Measurements from ENCODE around the gene FBXW7. TPM values are rescaled to one million over a fixed set of nuclear protein-coding genes. Genes with fewer than 3 reads are reported as not detected.

FBXW7 gene
- total RNA-seq, 1 experiment from 2014 or later = 23.0 TPM

GRCh38 chr4:152321923-152322322 is 214.0 kb downstream of the FBXW7 start:
- CTCF ChIA-PET = no interaction called here
- Histone ChIP-seq H3K4me3 (replicated peaks in 1 of 2; ENCODE audit: low read depth in 1 of 2, low read length in 2 of 2) (no peak overlapping the region), H3K27ac (ENCODE audit: low read depth, low read length) (no peak overlapping the region)

GRCh38 chr4:152321398-152321797 is 214.5 kb downstream of the FBXW7 start:
- intact Hi-C loops (cut with micrococcal nuclease) = no loop called here
- Histone ChIP-seq H3K4me3 (replicated peaks in 1 of 2; ENCODE audit: low read depth in 1 of 2, low read length in 2 of 2) (no peak overlapping the region), H3K4me1 (ENCODE audit: control insufficient read depth in 1 of 2, insufficient read depth in 2 of 2, low read length in 2 of 2) (peaks cover 0 to 7% of the 10 kb centered on the region in 2 experiments; a peak in 1 of 4 replicates), H4K20me1 (ENCODE audit: insufficient read depth) (no peaks in the 10 kb centered on the region), H3K27ac (ENCODE audit: low read depth, low read length) (no peak overlapping the region), H2AFZ (ENCODE audit: low read depth, low read length, poor library complexity, severe bottlenecking) (no peak overlapping the region), H3K9me3 (ENCODE audit: control insufficient read depth in 1 of 2, insufficient read depth in 1 of 2, low read depth in 1 of 2, low read length in 2 of 2) (no peaks in the 10 kb centered on the region), H3K79me2 (ENCODE audit: insufficient read depth, low read length) (no peaks in the 10 kb centered on the region), H3K27me3 (ENCODE audit: insufficient read depth, low read length) (no peaks in the 10 kb centered on the region), H3K36me3 (ENCODE audit: control insufficient read depth in 1 of 2, insufficient read depth in 2 of 2, low read length in 2 of 2) (peaks cover 0 to 7% of the 10 kb centered on the region in 2 experiments; a peak in 2 of 4 replicates), H3K9me2 (ENCODE audit: insufficient read depth) (no peaks in the 10 kb centered on the region), H3K9ac (ENCODE audit: low read length) (no peak overlapping the region), H3K4me2 (ENCODE audit: low read length) (no peak overlapping the region)
- ATAC-seq (no peak), DNase-seq (ENCODE audit: low read depth, low spot score) (no peak)
- no TSS peak for BruUV-seq (replicated peaks)
- CTCF ChIA-PET = no interaction called here
- RAD21 ChIA-PET (ENCODE audit: low non-redundant PET in 1 of 2, low total read pairs in 2 of 2, uncharacterized antibody in 2 of 2, unreplicated experiment in 2 of 2) = no interaction called here
- POLR2A ChIA-PET = no interaction called here
- TF ChIP-seq SP1 (IDR thresholded peaks at IDR 0.05; ENCODE audit: low read depth) (no peak), MAX (IDR thresholded peaks at IDR 0.05) (no peak), YY1 (IDR thresholded peaks at IDR 0.05; ENCODE audit: extremely low read depth, insufficient replicate concordance, low read depth, low read length) (no peak), CEBPB (IDR thresholded peaks at IDR 0.05; ENCODE audit: low read depth) (no peak), JUND (IDR thresholded peaks at IDR 0.05) (no peak), ZFX (IDR thresholded peaks at IDR 0.05) (no peak), EZH2 (IDR thresholded peaks at IDR 0.05) (no peak), RAD21 (IDR thresholded peaks at IDR 0.05; ENCODE audit: low read depth) (no peak), SIN3A (IDR thresholded peaks at IDR 0.05; ENCODE audit: low read depth) (no peak), ELF1 (IDR thresholded peaks at IDR 0.05; ENCODE audit: borderline replicate concordance, low read depth) (no peak), FOSL1 (IDR thresholded peaks at IDR 0.05; ENCODE audit: low read depth) (no peak), EZH2phosphoT487 (IDR thresholded peaks at IDR 0.05; ENCODE audit: borderline replicate concordance) (no peak), POLR2AphosphoS5 (IDR thresholded peaks at IDR 0.05; ENCODE audit: low read depth, low read length) (no peak), ZNF274 (IDR thresholded peaks at IDR 0.05; ENCODE audit: low read depth, low read length) (no peak), POLR2A (IDR thresholded peaks at IDR 0.05; ENCODE audit: borderline replicate concordance, extremely low read depth, insufficient read depth, insufficient read length) (no peak)

More at GRCh38 chr4:152321923-152322322, 214.0 kb downstream of the FBXW7 start:
- Histone ChIP-seq H3K9me2 (ENCODE audit: insufficient read depth) (no peaks in the 10 kb centered on the region), H3K27me3 (ENCODE audit: insufficient read depth, low read length) (no peaks in the 10 kb centered on the region), H4K20me1 (ENCODE audit: insufficient read depth) (no peaks in the 10 kb centered on the region), H2AFZ (ENCODE audit: low read depth, low read length, poor library complexity, severe bottlenecking) (no peak overlapping the region), H3K9ac (ENCODE audit: low read length) (no peak overlapping the region), H3K36me3 (ENCODE audit: control insufficient read depth in 1 of 2, insufficient read depth in 2 of 2, low read length in 2 of 2) (peaks cover 0 to 7% of the 10 kb centered on the region in 2 experiments; a peak in 2 of 4 replicates), H3K79me2 (ENCODE audit: insufficient read depth, low read length) (no peaks in the 10 kb centered on the region), H3K9me3 (ENCODE audit: control insufficient read depth in 1 of 2, insufficient read depth in 1 of 2, low read depth in 1 of 2, low read length in 2 of 2) (no peaks in the 10 kb centered on the region), H3K4me2 (ENCODE audit: low read length) (no peak overlapping the region), H3K4me1 (ENCODE audit: control insufficient read depth in 1 of 2, insufficient read depth in 2 of 2, low read length in 2 of 2) (peaks cover 0 to 7% of the 10 kb centered on the region in 2 experiments; a peak in 1 of 4 replicates)
- DNase-seq (ENCODE audit: low read depth, low spot score) (no peak), ATAC-seq (no peak)
- BruUV-seq (replicated peaks) = no TSS peak
- TF ChIP-seq SRF (IDR thresholded peaks at IDR 0.05; ENCODE audit: low read depth) = no peak
- TF ChIP-seq CTCF (IDR thresholded peaks at IDR 0.05 in 2 of 3, conservative IDR thresholded peaks at IDR 0.05 in 1 of 3; ENCODE audit: borderline replicate concordance in 1 of 3, insufficient read depth in 1 of 3, low read depth in 2 of 3, low read length in 2 of 3) = peak in 1 of 3 experiments; percentile 28; a peak in 1 of 6 replicates
- ChIA-PET POLR2A (no interaction called here), RAD21 (ENCODE audit: low non-redundant PET in 1 of 2, low total read pairs in 2 of 2, uncharacterized antibody in 2 of 2, unreplicated experiment in 2 of 2) (no interaction called here)
- intact Hi-C loops (cut with micrococcal nuclease) = no loop called here

All from HCT116 (cell line).